Measurements from ENCODE around the gene EIF2A. TPM values are rescaled to one million over a fixed set of nuclear protein-coding genes. Genes with fewer than 3 reads are reported as not detected.
"Not testable (repeated sequence)": the region's sequence is repeated elsewhere in the genome, so short reads cannot be mapped to it uniquely, and the experiment has no call there.

Gene EIF2A
- total and polyA plus RNA-seq, 11 donors = 44.3 to 112 (median 68.0) TPM

GRCh38 chr3:150599611-150600297 is 53.2 kb downstream of the EIF2A start:
- Histone ChIP-seq H3K36me3 (no peaks in the 10 kb centered on the region), H3K4me3 (no peak overlapping the region), H3K9me3 (no peaks in the 10 kb centered on the region), H3K4me1 (peaks cover 0 to 31% (median 9%) of the 10 kb centered on the region in 12 donors), H3K27ac (peak overlapping the region in 2 of 12 donors; percentile 6 to 20), H3K27me3 (no peaks in the 10 kb centered on the region)
- DNase-seq (no peak), ATAC-seq (no peak)
- WGBS, 4 donors = 52 to 61% (median 60%) methylated on average over 4 of the region's 4 CpGs
- no peak for TF ChIP-seq CTCF (IDR thresholded peaks at IDR 0.05)
- TF ChIP-seq POLR2A (IDR thresholded peaks at IDR 0.05) = no peak
- intact Hi-C loops (cut with DNase I) = loop anchor here in 8 of 10 donors (5.0 to 10.0 kb wide), 6 partner anchors 52 to 165 kb away; partner anchors contain the start of genes ERICH6 (in 7 of the 8), EIF2A (in 4 of the 8), SERP1 (in 4 of the 8) and SIAH2 (in 2 of the 8)

GRCh38 chr3:150600647-150601530 is 54.3 kb downstream of the EIF2A start:
- H3K4me3 ChIP-seq, H3K27me3 ChIP-seq, H3K9me3 ChIP-seq, ATAC-seq, H3K27ac ChIP-seq, DNase-seq, H3K36me3 ChIP-seq: not testable (repeated sequence)
- H3K4me1 ChIP-seq = peaks cover 0 to 42% (median 20%) of the 10 kb centered on the region in 12 donors
- intact Hi-C loops (cut with DNase I) = loop anchor here in 8 of 10 donors (5.0 to 10.0 kb wide), 6 partner anchors 54 to 164 kb away; partner anchors contain the start of genes ERICH6 (in 7 of the 8), EIF2A (in 4 of the 8), SERP1 (in 4 of the 8) and SIAH2 (in 2 of the 8)
- WGBS, 4 donors = 78 to 86% (median 83%) methylated on average over 13 of the region's 13 CpGs

GRCh38 chr3:150602426-150603152 is 56.0 kb downstream of the EIF2A start:
- ATAC-seq = peak in 2 of 4 donors; percentile 11 to 21
- DNase-seq = no peak
- Histone ChIP-seq H3K4me1 (peaks cover 0 to 59% (median 33%) of the 10 kb centered on the region in 12 donors), H3K36me3 (peaks cover 0 to 9% (median 0%) of the 10 kb centered on the region in 9 donors), H3K9me3 (no peaks in the 10 kb centered on the region), H3K4me3 (peak overlapping the region; percentile 60 to 96 (median 79)), H3K27me3 (no peaks in the 10 kb centered on the region), H3K27ac (peak overlapping the region; percentile 82 to 99 (median 92))
- TF ChIP-seq CTCF (IDR thresholded peaks at IDR 0.05) = no peak
- no peak for TF ChIP-seq POLR2A (IDR thresholded peaks at IDR 0.05)
- intact Hi-C loops (cut with DNase I) = loop anchor here in 9 of 10 donors (2.0 to 10.0 kb wide), 8 partner anchors 55 to 162 kb away; partner anchors contain the start of genes ERICH6 (in 7 of the 9), EIF2A (in 5 of the 9), SERP1 (in 5 of the 9) and SIAH2 (in 3 of the 9)
- WGBS, 4 donors = 27 to 38% (median 31%) methylated on average over 6 of the region's 6 CpGs

Data from heart left ventricle (tissue), 16 donors.